Measurements from ENCODE around the gene RPTN. TPM values are rescaled to one million over a fixed set of nuclear protein-coding genes. Genes with fewer than 3 reads are reported as not detected.

RPTN gene
- total RNA-seq, 1 donor from 2014 or later: 0.09 TPM

DNA sequence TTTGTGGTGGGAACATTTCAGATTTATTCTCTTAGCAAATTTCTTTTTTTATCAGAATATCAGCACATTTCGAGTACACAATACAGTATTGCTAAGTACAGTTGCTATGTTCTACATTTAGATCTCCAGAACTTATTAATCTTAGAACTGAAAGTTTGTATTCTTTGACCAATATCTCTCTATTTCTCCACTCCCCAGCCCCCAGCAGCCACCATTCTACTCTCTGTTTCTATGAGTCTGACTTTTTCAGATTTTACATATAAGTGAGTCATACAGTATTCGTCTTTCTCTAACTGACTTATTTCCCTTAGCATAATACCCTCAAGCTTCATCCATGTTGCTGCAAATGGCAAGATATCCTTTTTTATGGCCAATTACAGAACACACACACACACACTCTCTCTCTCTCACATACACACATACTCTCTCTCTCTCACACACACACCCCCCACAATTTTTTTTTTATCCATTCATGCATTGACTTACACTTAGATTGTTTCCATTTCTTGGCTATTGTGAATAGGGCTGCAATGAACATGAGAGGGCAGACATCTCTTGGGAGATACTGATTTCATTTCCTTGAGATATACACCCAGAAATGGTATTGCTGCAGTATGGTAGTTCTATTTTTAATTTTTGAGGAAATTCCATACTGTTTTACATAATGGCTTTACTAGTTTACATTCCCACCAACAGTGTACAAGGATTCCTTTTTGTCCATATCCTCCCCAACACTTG, 15.7 kb downstream of the RPTN start:
- no peak for DNase-seq (ENCODE audit: low read depth)
- FAIRE-seq: no peak
- no peaks in the 10 kb centered on the region for H3K36me3 ChIP-seq (ENCODE audit: insufficient read depth, low read length)

DNA sequence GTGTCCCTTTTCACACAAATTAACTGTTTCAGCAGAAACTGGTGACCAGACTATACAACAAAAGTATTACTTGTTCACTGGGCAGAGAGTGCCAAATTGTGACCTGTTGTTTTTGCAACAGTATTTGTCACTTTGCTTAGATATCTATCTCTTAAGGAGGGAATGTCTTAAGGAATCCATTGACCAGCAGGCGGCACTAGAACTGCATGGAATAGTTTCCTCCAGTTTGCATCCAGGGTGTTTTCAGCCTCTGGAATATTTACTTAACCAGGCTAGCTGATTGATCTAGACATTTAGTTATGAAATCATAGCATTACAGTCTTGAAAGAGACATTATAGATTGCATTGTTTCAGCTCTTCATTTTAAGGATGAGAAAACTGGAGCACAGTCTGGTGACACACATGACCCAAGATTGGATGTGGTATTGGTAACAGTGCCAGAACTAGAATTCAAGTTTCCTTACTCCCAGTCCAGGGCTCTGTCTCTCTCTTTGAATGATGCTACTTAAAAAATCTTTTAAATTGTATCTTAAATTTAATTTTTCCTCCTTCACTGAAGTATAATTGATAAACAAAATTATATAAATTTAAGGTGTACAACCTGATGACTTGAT, 16.9 kb downstream of the RPTN start:
- Histone ChIP-seq H3K27ac (ENCODE audit: low read depth, low read length) (no peak overlapping the region), H4K20me1 (ENCODE audit: insufficient read depth, low read length) (no peaks in the 10 kb centered on the region), H3K79me2 (ENCODE audit: insufficient read depth, low read length) (no peaks in the 10 kb centered on the region), H3K36me3 (ENCODE audit: insufficient read depth, low read length) (no peaks in the 10 kb centered on the region), H3K4me3 (ENCODE audit: insufficient read depth, low read depth, low read length) (no peak overlapping the region), H3K4me1 (ENCODE audit: insufficient read depth, low read length) (no peaks in the 10 kb centered on the region), H3K27me3 (ENCODE audit: insufficient read depth, low read length) (peaks cover 13% of the 10 kb centered on the region), H3K9me3 (ENCODE audit: insufficient read depth, low read depth, low read length) (no peaks in the 10 kb centered on the region), H2AFZ (ENCODE audit: low read depth, low read length) (no peak overlapping the region), H3K9ac (ENCODE audit: low read length) (no peak overlapping the region), H3K4me2 (ENCODE audit: low read length) (no peak overlapping the region)
- Mint-ChIP-seq H3K9me3 (ENCODE audit: unreplicated experiment) (peaks cover 12% of the 10 kb centered on the region), H3K27ac (ENCODE audit: unreplicated experiment) (no peak overlapping the region), H3K4me1 (ENCODE audit: low read depth, unreplicated experiment) (peaks cover 11% of the 10 kb centered on the region), H3K36me3 (ENCODE audit: low read depth, unreplicated experiment) (no peaks in the 10 kb centered on the region), H3K27me3 (ENCODE audit: low read depth, unreplicated experiment) (peaks cover 25% of the 10 kb centered on the region), H3K4me3 (ENCODE audit: unreplicated experiment) (no peak overlapping the region)
- TF ChIP-seq, protein P1, sequence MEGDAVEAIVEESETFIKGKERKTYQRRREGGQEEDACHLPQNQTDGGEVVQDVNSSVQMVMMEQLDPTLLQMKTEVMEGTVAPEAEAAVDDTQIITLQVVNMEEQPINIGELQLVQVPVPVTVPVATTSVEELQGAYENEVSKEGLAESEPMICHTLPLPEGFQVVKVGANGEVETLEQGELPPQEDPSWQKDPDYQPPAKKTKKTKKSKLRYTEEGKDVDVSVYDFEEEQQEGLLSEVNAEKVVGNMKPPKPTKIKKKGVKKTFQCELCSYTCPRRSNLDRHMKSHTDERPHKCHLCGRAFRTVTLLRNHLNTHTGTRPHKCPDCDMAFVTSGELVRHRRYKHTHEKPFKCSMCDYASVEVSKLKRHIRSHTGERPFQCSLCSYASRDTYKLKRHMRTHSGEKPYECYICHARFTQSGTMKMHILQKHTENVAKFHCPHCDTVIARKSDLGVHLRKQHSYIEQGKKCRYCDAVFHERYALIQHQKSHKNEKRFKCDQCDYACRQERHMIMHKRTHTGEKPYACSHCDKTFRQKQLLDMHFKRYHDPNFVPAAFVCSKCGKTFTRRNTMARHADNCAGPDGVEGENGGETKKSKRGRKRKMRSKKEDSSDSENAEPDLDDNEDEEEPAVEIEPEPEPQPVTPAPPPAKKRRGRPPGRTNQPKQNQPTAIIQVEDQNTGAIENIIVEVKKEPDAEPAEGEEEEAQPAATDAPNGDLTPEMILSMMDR (IDR thresholded peaks at IDR 0.05; ENCODE audit: insufficient read depth, low read depth, low read length): peak; percentile 97
- no peak for TF ChIP-seq EZH2 (IDR thresholded peaks at IDR 0.05; ENCODE audit: insufficient read depth, low read length)
- peak; percentile 97 for FAIRE-seq
- DNase-seq (ENCODE audit: low read depth): peak; percentile 36

More for the DNA sequence above, 15.7 kb downstream of the RPTN start:
- Histone ChIP-seq H3K79me2 (ENCODE audit: insufficient read depth, low read length) (no peaks in the 10 kb centered on the region), H3K27me3 (ENCODE audit: insufficient read depth, low read length) (peaks cover 10% of the 10 kb centered on the region), H3K4me2 (ENCODE audit: low read length) (no peak overlapping the region), H3K9ac (ENCODE audit: low read length) (no peak overlapping the region), H3K4me3 (ENCODE audit: insufficient read depth, low read depth, low read length) (no peak overlapping the region), H4K20me1 (ENCODE audit: insufficient read depth, low read length) (no peaks in the 10 kb centered on the region), H3K27ac (ENCODE audit: low read depth, low read length) (no peak overlapping the region), H2AFZ (ENCODE audit: low read depth, low read length) (no peak overlapping the region), H3K4me1 (ENCODE audit: insufficient read depth, low read length) (no peaks in the 10 kb centered on the region), H3K9me3 (ENCODE audit: insufficient read depth, low read depth, low read length) (peaks cover 8% of the 10 kb centered on the region)
- TF ChIP-seq, protein P1 (IDR thresholded peaks at IDR 0.05; ENCODE audit: insufficient read depth, low read depth, low read length): no peak
- no peak for TF ChIP-seq EZH2 (IDR thresholded peaks at IDR 0.05; ENCODE audit: insufficient read depth, low read length)
- peak overlapping the region; percentile 78 for H3K27ac Mint-ChIP-seq (ENCODE audit: unreplicated experiment)
- no peak overlapping the region for H3K4me3 Mint-ChIP-seq (ENCODE audit: unreplicated experiment)
- peaks cover 21% of the 10 kb centered on the region for H3K27me3 Mint-ChIP-seq (ENCODE audit: low read depth, unreplicated experiment)
- peaks cover 16% of the 10 kb centered on the region for H3K9me3 Mint-ChIP-seq (ENCODE audit: unreplicated experiment)
- H3K4me1 Mint-ChIP-seq (ENCODE audit: low read depth, unreplicated experiment): peaks cover 11% of the 10 kb centered on the region
- no peaks in the 10 kb centered on the region for H3K36me3 Mint-ChIP-seq (ENCODE audit: low read depth, unreplicated experiment)

DNA sequence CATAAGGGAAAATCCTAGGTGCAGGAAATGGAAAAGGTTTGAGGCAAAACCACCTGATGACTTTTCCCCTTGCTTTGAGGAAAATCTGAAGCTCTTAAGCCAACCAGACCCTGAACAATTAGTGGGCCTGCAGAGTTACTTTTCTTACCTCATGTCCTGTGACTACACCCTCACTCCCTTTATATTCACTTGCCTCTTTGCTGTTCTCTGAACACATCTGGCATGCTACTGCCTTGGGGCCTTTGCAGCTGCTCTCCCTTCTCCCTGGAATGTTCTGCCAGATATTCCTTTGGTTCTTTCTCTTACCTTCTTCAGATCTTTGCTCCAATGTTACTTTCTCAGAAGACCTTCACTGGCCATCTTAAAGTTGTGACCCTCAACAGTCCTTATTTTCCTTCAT, 21.8 kb downstream of the RPTN start:
- DNase-seq (ENCODE audit: low read depth) (no peak), FAIRE-seq (no peak)
- Histone ChIP-seq H3K4me1 (ENCODE audit: insufficient read depth, low read length) (no peaks in the 10 kb centered on the region), H3K4me3 (ENCODE audit: insufficient read depth, low read depth, low read length) (no peak overlapping the region), H4K20me1 (ENCODE audit: insufficient read depth, low read length) (no peaks in the 10 kb centered on the region), H3K4me2 (ENCODE audit: low read length) (no peak overlapping the region), H3K9ac (ENCODE audit: low read length) (no peak overlapping the region), H3K36me3 (ENCODE audit: insufficient read depth, low read length) (no peaks in the 10 kb centered on the region), H3K79me2 (ENCODE audit: insufficient read depth, low read length) (no peaks in the 10 kb centered on the region), H2AFZ (ENCODE audit: low read depth, low read length) (no peak overlapping the region), H3K27me3 (ENCODE audit: insufficient read depth, low read length) (peaks cover 16% of the 10 kb centered on the region), H3K27ac (ENCODE audit: low read depth, low read length) (no peak overlapping the region), H3K9me3 (ENCODE audit: insufficient read depth, low read depth, low read length) (no peaks in the 10 kb centered on the region)
- Mint-ChIP-seq H3K9me3 (ENCODE audit: unreplicated experiment) (peaks cover 5% of the 10 kb centered on the region), H3K36me3 (ENCODE audit: low read depth, unreplicated experiment) (peaks cover 2% of the 10 kb centered on the region), H3K27me3 (ENCODE audit: low read depth, unreplicated experiment) (peaks cover 46% of the 10 kb centered on the region), H3K27ac (ENCODE audit: unreplicated experiment) (no peak overlapping the region), H3K4me1 (ENCODE audit: low read depth, unreplicated experiment) (no peaks in the 10 kb centered on the region), H3K4me3 (ENCODE audit: unreplicated experiment) (no peak overlapping the region)
- TF ChIP-seq, protein P1 (IDR thresholded peaks at IDR 0.05; ENCODE audit: insufficient read depth, low read depth, low read length): no peak
- TF ChIP-seq EZH2 (IDR thresholded peaks at IDR 0.05; ENCODE audit: insufficient read depth, low read length): no peak
